ENCODE results near the gene SCO2.
A peak's percentile ranks its signal among the peaks of the same experiment; 100 is the strongest.

The SCO2 gene

GRCh38 chr22:50473855-50474671 lies 51.3 kb downstream of the SCO2 start (continued):
- TF ChIP-seq ZBTB10 (tag by site-specific recombination; IDR thresholded peaks at IDR 0.05): no peak
- TF ChIP-seq, protein P1, sequence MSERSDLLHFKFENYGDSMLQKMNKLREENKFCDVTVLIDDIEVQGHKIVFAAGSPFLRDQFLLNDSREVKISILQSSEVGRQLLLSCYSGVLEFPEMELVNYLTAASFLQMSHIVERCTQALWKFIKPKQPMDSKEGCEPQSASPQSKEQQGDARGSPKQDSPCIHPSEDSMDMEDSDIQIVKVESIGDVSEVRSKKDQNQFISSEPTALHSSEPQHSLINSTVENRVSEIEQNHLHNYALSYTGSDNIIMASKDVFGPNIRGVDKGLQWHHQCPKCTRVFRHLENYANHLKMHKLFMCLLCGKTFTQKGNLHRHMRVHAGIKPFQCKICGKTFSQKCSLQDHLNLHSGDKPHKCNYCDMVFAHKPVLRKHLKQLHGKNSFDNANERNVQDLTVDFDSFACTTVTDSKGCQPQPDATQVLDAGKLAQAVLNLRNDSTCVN (tag by site-specific recombination; optimal IDR thresholded peaks at IDR 0.05): peak; percentile 76
- TF ChIP-seq ZNF558 (tag by site-specific recombination; IDR thresholded peaks at IDR 0.05): no peak
- peak; percentile 76; the same call in 1 of the 2 replicates for TF ChIP-seq ZNF660 (tag by site-specific recombination; IDR thresholded peaks at IDR 0.05)
- TF ChIP-seq ZBTB6 (tag by site-specific recombination; IDR thresholded peaks at IDR 0.05): no peak
- no peak for TF ChIP-seq YY2 (tag by site-specific recombination; IDR thresholded peaks at IDR 0.05)
- TF ChIP-seq, protein P2, sequence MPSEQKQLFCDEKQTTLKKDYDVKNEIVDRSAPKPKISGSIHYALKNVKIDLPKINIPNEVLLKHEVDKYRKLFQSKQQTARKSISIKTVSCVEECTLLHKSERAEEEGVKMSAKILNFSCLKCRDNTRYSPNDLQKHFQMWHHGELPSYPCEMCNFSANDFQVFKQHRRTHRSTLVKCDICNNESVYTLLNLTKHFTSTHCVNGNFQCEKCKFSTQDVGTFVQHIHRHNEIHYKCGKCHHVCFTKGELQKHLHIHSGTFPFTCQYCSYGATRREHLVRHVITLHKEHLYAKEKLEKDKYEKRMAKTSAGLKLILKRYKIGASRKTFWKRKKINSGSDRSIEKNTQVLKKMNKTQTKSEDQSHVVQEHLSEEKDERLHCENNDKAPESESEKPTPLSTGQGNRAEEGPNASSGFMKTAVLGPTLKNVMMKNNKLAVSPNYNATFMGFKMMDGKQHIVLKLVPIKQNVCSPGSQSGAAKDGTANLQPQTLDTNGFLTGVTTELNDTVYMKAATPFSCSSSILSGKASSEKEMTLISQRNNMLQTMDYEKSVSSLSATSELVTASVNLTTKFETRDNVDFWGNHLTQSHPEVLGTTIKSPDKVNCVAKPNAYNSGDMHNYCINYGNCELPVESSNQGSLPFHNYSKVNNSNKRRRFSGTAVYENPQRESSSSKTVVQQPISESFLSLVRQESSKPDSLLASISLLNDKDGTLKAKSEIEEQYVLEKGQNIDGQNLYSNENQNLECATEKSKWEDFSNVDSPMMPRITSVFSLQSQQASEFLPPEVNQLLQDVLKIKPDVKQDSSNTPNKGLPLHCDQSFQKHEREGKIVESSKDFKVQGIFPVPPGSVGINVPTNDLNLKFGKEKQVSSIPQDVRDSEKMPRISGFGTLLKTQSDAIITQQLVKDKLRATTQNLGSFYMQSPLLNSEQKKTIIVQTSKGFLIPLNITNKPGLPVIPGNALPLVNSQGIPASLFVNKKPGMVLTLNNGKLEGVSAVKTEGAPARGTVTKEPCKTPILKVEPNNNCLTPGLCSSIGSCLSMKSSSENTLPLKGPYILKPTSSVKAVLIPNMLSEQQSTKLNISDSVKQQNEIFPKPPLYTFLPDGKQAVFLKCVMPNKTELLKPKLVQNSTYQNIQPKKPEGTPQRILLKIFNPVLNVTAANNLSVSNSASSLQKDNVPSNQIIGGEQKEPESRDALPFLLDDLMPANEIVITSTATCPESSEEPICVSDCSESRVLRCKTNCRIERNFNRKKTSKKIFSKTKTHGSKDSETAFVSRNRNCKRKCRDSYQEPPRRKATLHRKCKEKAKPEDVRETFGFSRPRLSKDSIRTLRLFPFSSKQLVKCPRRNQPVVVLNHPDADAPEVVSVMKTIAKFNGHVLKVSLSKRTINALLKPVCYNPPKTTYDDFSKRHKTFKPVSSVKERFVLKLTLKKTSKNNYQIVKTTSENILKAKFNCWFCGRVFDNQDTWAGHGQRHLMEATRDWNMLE (tag by site-specific recombination; conservative IDR thresholded peaks at IDR 0.05; ENCODE audit: low read depth): no peak
- peak; percentile 93 for TF ChIP-seq ZBTB17 (tag by site-specific recombination; IDR thresholded peaks at IDR 0.05)
- TF ChIP-seq ZNF221 (tag by site-specific recombination; IDR thresholded peaks at IDR 0.05; ENCODE audit: borderline replicate concordance): no peak
- TF ChIP-seq REST (tag by site-specific recombination; IDR thresholded peaks at IDR 0.05): peak; percentile 58; the same call in 1 of the 2 replicates
- no peak for TF ChIP-seq ZNF239 (tag by site-specific recombination; IDR thresholded peaks at IDR 0.05)
- no peak for TF ChIP-seq SCRT2 (tag by site-specific recombination; IDR thresholded peaks at IDR 0.05)
- TF ChIP-seq ZSCAN23 (tag by site-specific recombination; IDR thresholded peaks at IDR 0.05): no peak
- no peak for TF ChIP-seq ZNF521 (tag by site-specific recombination; IDR thresholded peaks at IDR 0.05)
- TF ChIP-seq ZNF768 (tag by site-specific recombination; IDR thresholded peaks at IDR 0.05): no peak
- peak; percentile 82; the same call in 1 of the 2 replicates for TF ChIP-seq GLI4 (tag by site-specific recombination; IDR thresholded peaks at IDR 0.05)
- no peak for TF ChIP-seq ZNF830 (tag by site-specific recombination; IDR thresholded peaks at IDR 0.05; ENCODE audit: low read depth)
- TF ChIP-seq ZFP69B (tag by site-specific recombination; IDR thresholded peaks at IDR 0.05): peak; percentile 62; the same call in 1 of the 2 replicates
- TF ChIP-seq, protein P3, sequence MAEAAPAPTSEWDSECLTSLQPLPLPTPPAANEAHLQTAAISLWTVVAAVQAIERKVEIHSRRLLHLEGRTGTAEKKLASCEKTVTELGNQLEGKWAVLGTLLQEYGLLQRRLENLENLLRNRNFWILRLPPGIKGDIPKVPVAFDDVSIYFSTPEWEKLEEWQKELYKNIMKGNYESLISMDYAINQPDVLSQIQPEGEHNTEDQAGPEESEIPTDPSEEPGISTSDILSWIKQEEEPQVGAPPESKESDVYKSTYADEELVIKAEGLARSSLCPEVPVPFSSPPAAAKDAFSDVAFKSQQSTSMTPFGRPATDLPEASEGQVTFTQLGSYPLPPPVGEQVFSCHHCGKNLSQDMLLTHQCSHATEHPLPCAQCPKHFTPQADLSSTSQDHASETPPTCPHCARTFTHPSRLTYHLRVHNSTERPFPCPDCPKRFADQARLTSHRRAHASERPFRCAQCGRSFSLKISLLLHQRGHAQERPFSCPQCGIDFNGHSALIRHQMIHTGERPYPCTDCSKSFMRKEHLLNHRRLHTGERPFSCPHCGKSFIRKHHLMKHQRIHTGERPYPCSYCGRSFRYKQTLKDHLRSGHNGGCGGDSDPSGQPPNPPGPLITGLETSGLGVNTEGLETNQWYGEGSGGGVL (tag by site-specific recombination; IDR thresholded peaks at IDR 0.05): no peak
- peak; percentile 54; the same call in 1 of the 2 replicates for TF ChIP-seq ZNF600 (tag by site-specific recombination; IDR thresholded peaks at IDR 0.05)
- 0 out of 2 replicates have a peak, but pooled peaks have one; percentile 40 for TF ChIP-seq SP7 (tag by site-specific recombination; IDR thresholded peaks at IDR 0.05)
- TF ChIP-seq ZNF747 (tag by site-specific recombination; IDR thresholded peaks at IDR 0.05): no peak
- peak; percentile 54; the same call in 1 of the 2 replicates for TF ChIP-seq ZNF324 (tag by site-specific recombination; IDR thresholded peaks at IDR 0.05)
